HepG2 (cell line): ENCODE data around the gene MMD2. TPM values are rescaled to one million over a fixed set of nuclear protein-coding genes. Genes with fewer than 3 reads are reported as not detected.

Source experiments
- ATAC-seq: fragments of 200-7000 bp; cut with Tn5 transposase; 3 replicates; pipeline ENCODE4 v1.9.1; 2020; ENCODE audit warnings: mild to moderate bottlenecking, moderate library complexity
- BruUV-seq: library from RNA; stranded (reverse); fragments of 400-500 nt; replicated peaks from 2 replicates; lab custom pipeline; 2021; lab: Mats Ljungman, UMichigan
- CTCF ChIA-PET: fragments of 300-600 bp; formaldehyde crosslinking; extraction: SDS; loops from one replicate; lab custom pipeline; 2021; ENCODE audit warnings: low total read pairs, inconsistent platforms, low intra/inter-chr PET ratio; lab: Yijun Ruan, JAX
- POLR2A ChIA-PET: fragments of 350-600 bp; sonication (Branson Sonifier 250); formaldehyde crosslinking; loops from one replicate; lab custom pipeline; 2020; ENCODE audit warnings: antibody characterized with exemption, inconsistent platforms; lab: Yijun Ruan, JAX
- DNase-seq: peaks from one replicate; pipeline ENCODE4 v3.0.0-alpha.2; 2015; ENCODE audit warnings: low spot score
- FAIRE-seq: peaks from 3 replicates; lab custom pipeline; 2011; peaks lifted over from hg19 to GRCh38; lab: Jason Lieb, UNC
- H2AFZ ChIP-seq: one replicate; pipeline ENCODE4 v1.6.1; 2011; ENCODE audit warnings: low read length, inconsistent platforms
- H3K27ac ChIP-seq: fragments of 300-600 bp; 3 replicates; pipeline ENCODE4 v1.8.0; 2011; ENCODE audit warnings: mixed run types, mild to moderate bottlenecking, mixed read lengths, low read length, inconsistent platforms; ENCODE audit not compliant: insufficient read depth; ENCODE audit errors: extremely low read length
- H3K27me3 ChIP-seq, 2 experiments: fragments of 200-600 bp in 1 of 2; 2 replicates in 1 of 2; 3 replicates in 1 of 2; pipeline versions ENCODE4 v1.6.0 to v1.8.0; 2011; ENCODE audit warnings: low read length in 2 of 2, mild to moderate bottlenecking in 2 of 2, moderate library complexity in 2 of 2, inconsistent platforms in 1 of 2; ENCODE audit not compliant: insufficient read depth in 2 of 2, control insufficient read depth in 1 of 2
- H3K36me3 ChIP-seq, 2 experiments: fragments of 200-600 bp in 1 of 2; replicated peaks in 1 of 2; 2 replicates in 1 of 2; 3 replicates in 1 of 2; pipeline versions ENCODE4 v1.5.1 to v1.8.0; 2011; ENCODE audit warnings: low read length in 2 of 2, inconsistent platforms in 1 of 2; ENCODE audit not compliant: insufficient read depth in 2 of 2, control insufficient read depth in 1 of 2
- H3K4me1 ChIP-seq: 2 replicates; pipeline ENCODE4 v1.5.1; 2012; ENCODE audit warnings: low read length, inconsistent platforms; ENCODE audit not compliant: insufficient read depth
- H3K4me2 ChIP-seq: 2 replicates; pipeline ENCODE4 v1.6.0; 2011; ENCODE audit warnings: low read depth, low read length, inconsistent platforms
- H3K4me3 ChIP-seq, 3 experiments: fragments of 200-600 bp in 1 of 3; sonication (generic), shearing (Covaris generic) in 1 of 3; replicated peaks in 1 of 3; 2 replicates each; pipeline ENCODE4 v1.5.1; 2011 to 2016; ENCODE audit warnings: low read length in 3 of 3, inconsistent platforms in 2 of 3, low read depth in 2 of 3, mild to moderate bottlenecking in 2 of 3, control low read depth in 1 of 3, mixed read lengths in 1 of 3; ENCODE audit not compliant: insufficient read depth in 1 of 3
- H3K79me2 ChIP-seq: one replicate; pipeline ENCODE4 v1.6.1; 2011; ENCODE audit warnings: low read length, inconsistent platforms; ENCODE audit not compliant: insufficient read depth
- H3K9ac ChIP-seq: 2 replicates; pipeline ENCODE4 v1.6.0; 2011; ENCODE audit warnings: mild to moderate bottlenecking, low read depth, low read length, inconsistent platforms; ENCODE audit not compliant: insufficient read depth
- H3K9me3 ChIP-seq: 2 replicates; pipeline ENCODE4 v1.5.1; 2012; ENCODE audit warnings: mild to moderate bottlenecking, low read length
- H4K20me1 ChIP-seq: 2 replicates; pipeline ENCODE4 v1.6.0; 2011; ENCODE audit warnings: inconsistent platforms, mild to moderate bottlenecking, low read length, moderate library complexity; ENCODE audit not compliant: insufficient read depth
- GFI1 ChIP-seq: sonication (generic); formaldehyde crosslinking; IDR thresholded peaks from 2 replicates; pipeline ENCODE4 v1.5.0; 2020; ENCODE audit warnings: missing genetic modification reagents, mild to moderate bottlenecking, borderline replicate concordance
- HOXA5 ChIP-seq: sonication (generic); formaldehyde crosslinking; IDR thresholded peaks from 2 replicates; pipeline ENCODE4 v1.4.0; 2020; ENCODE audit warnings: missing genetic modification reagents
- MTF1 ChIP-seq: sonication (generic); formaldehyde crosslinking; IDR thresholded peaks from 2 replicates; pipeline ENCODE4 v1.5.0; 2020; ENCODE audit warnings: missing genetic modification reagents
- NFRKB ChIP-seq: fragments of 450-650 bp; IDR thresholded peaks from 2 replicates; pipeline ENCODE4 v1.6.1; 2017
- SRSF9 ChIP-seq: fragments of 200-400 bp; formaldehyde crosslinking; IDR thresholded peaks from 2 replicates; pipeline ENCODE4 v1.6.1; 2018; ENCODE audit warnings: borderline replicate concordance, mild to moderate bottlenecking, low read depth, low read length; ENCODE audit not compliant: insufficient read depth, poor library complexity, severe bottlenecking
- TARDBP ChIP-seq: sonication (generic); formaldehyde crosslinking; IDR thresholded peaks from 2 replicates; pipeline ENCODE4 v1.8.0; 2022; ENCODE audit warnings: mild to moderate bottlenecking, missing genetic modification reagents
- ZMYM3 ChIP-seq: sonication (generic); formaldehyde crosslinking; IDR thresholded peaks from 2 replicates; pipeline ENCODE4 v1.5.1; 2020; ENCODE audit warnings: mild to moderate bottlenecking, missing genetic modification reagents
- ZNF251 ChIP-seq: sonication (generic); formaldehyde crosslinking; IDR thresholded peaks from 2 replicates; pipeline ENCODE4 v1.9.0; 2021; ENCODE audit warnings: mild to moderate bottlenecking, missing genetic modification reagents
- ZNF337 ChIP-seq: sonication (generic); formaldehyde crosslinking; IDR thresholded peaks from 2 replicates; pipeline ENCODE4 v1.5.1; 2020; ENCODE audit warnings: missing genetic modification reagents, low read depth, mild to moderate bottlenecking, borderline replicate concordance
- WGBS: methylation state at CpG from one replicate; pipeline ENCODE4 v1.1.6; 2017; ENCODE audit warnings: low lambda C conversion rate; 5-methylcytosine and 5-hydroxymethylcytosine counted together
- in situ Hi-C: cut with HindIII; loops from 2 replicates; pipeline ENCODE4 v1.10.0; 2017; ENCODE audit warnings: low pct_unique_long_range_greater_than_20kb; ENCODE audit not compliant: extremely low pct_ligation_motif_present
- intact Hi-C: fragments of 100-400 bp; cut with micrococcal nuclease; formaldehyde crosslinking; loops from one replicate; pipeline ENCODE4 v1.10.0; 2022; ENCODE audit not compliant: unreplicated experiment
- polyA plus RNA-seq, 8 experiments: library from polyadenylated mRNA; depleted of rRNA in 3 of 8; stranded (reverse) in 7 of 8; unstranded in 1 of 8; fragments of >200 nt; fragmentation: Illumina TruSeq in 4 of 8; extraction: Trizol in 4 of 8; gene quantifications; 2 replicates each; pipeline versions ENCODE4 v1.2.1 to v1.2.3, GENCODE V29; 2011 to 2016; ENCODE audit warnings: low read depth in 4 of 8, missing spikeins in 1 of 8, mixed read lengths in 1 of 8; ENCODE audit not compliant: insufficient read depth in 1 of 8
- total RNA-seq, 5 experiments: library from RNA; depleted of rRNA; stranded (reverse); fragments of >200 nt; fragmentation: Illumina TruSeq; extraction: Trizol; gene quantifications; 2 replicates each; pipeline ENCODE4 v1.2.3, GENCODE V29; 2016; ENCODE audit warnings: low read depth in 1 of 5
- TF ChIP-seq, protein P1 (sequence below): sonication (generic); formaldehyde crosslinking; IDR thresholded peaks from 2 replicates; pipeline ENCODE4 v1.4.0; 2020; ENCODE audit warnings: mild to moderate bottlenecking, low read depth, missing genetic modification reagents
- TF ChIP-seq, protein P2 (sequence below): sonication (generic); formaldehyde crosslinking; IDR thresholded peaks from 2 replicates; pipeline ENCODE4 v1.9.0; 2021; ENCODE audit warnings: missing genetic modification reagents, mild to moderate bottlenecking, borderline replicate concordance
- TF ChIP-seq, protein P3 (sequence below): sonication (generic); formaldehyde crosslinking; IDR thresholded peaks from 2 replicates; pipeline ENCODE4 v1.4.0; 2020; ENCODE audit warnings: missing genetic modification reagents
- TF ChIP-seq, protein P4 (sequence below): sonication (generic); formaldehyde crosslinking; IDR thresholded peaks from 2 replicates; pipeline ENCODE4 v1.8.1; 2023; ENCODE audit warnings: mild to moderate bottlenecking, missing genetic modification reagents, borderline replicate concordance

MMD2 gene
- total and polyA plus RNA-seq, 2 of the 13 experiments (the other 11 are each of a cell fraction or from before 2014, with no cell fraction given), result not detected

DNA sequence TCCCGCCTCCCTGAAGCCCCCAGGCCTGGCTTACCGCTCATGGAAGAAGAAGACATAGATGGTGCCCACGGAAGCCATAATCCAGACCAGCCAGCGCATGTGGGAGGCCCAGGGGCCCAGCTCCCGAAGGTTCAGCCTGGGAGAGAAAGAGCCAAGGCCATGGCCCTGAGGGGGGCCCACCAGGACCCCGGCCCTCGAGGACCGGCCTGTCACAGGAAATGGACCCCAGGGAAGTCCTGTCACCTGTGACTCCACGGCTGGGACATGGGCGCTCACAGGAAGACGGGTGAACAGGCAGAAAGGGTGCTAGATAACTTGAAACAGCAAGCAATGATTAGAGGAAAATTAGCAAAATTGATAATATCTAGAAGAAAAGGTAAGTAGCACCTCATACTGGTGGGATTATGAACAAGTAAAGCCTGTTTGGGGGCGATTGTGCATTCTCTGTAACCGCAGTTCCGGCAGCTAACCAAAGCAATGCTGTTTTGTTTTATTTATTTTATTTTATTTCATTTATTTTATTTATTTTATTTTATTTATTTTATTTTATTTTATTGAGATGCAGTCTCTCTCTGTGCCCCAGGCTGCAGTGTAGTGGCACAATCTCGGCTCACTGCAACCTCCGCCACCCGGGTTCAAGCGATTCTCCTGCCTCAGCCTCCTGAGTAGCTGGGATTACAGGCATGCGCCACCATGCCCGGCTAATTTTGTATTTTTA lies 47.7 kb downstream of the MMD2 start:
- no peak for FAIRE-seq
- Histone ChIP-seq H3K9ac (no peak overlapping the region), H4K20me1 (no peaks in the 10 kb centered on the region), H3K4me2 (no peak overlapping the region), H3K36me3 (no peaks in the 10 kb centered on the region), H3K4me1 (peaks cover 8% of the 10 kb centered on the region; the same call in 1 of the 2 replicates), H3K27me3 (peaks cover 0 to 7% of the 10 kb centered on the region in 2 experiments; a peak in 1 of 5 replicates), H3K4me3 (no peak overlapping the region), H2AFZ (no peak overlapping the region), H3K79me2 (no peaks in the 10 kb centered on the region), H3K27ac (no peak overlapping the region), H3K9me3 (no peaks in the 10 kb centered on the region)
- CTCF ChIA-PET, result no interaction called here
- intact Hi-C loops (no loop called here), in situ Hi-C loops (no loop called here)
- ATAC-seq, result no peak
- TF ChIP-seq MTF1 (CRISPR knock-in tag) (no peak), GFI1 (CRISPR knock-in tag) (no peak), ZMYM3 (CRISPR knock-in tag) (no peak), NFRKB (no peak), ZNF251 (CRISPR knock-in tag) (no peak)
- POLR2A ChIA-PET, result no interaction called here
- 56% methylated on average over 18 of the region's 20 CpGs for WGBS
- no peak for DNase-seq
- no TSS peak for BruUV-seq

DNA sequence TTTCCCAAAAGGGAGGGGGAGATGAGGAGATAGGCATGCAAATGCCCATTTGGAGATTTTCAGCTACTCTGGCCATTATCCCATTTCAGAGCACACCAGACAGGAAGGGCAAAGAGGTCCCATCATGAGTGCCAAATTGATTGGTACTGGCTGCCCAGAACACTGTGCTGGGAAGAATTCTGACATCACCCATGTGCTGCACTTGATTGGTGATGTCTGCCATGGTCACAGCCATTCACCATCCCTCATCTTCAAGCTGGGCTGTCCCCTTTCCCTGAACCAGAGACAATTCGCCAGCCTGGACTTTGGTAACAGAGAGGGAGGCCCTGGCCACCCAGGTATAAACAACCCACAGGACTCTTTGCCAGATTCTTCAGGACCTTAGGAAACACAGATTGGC lies 52.3 kb downstream of the MMD2 start:
- no peak overlapping the region for H3K4me2 ChIP-seq
- no TSS peak for BruUV-seq
- CTCF ChIA-PET, result no interaction called here
- FAIRE-seq (no peak), DNase-seq (no peak), ATAC-seq (no peak; the same call in 2 of the 3 replicates)
- H3K9me3 ChIP-seq, result no peaks in the 10 kb centered on the region
- no peak overlapping the region for H3K9ac ChIP-seq
- no peaks in the 10 kb centered on the region for H3K4me1 ChIP-seq
- H2AFZ ChIP-seq, result no peak overlapping the region
- H3K27ac ChIP-seq, result no peak overlapping the region
- no CpG with 5 or more reads among the region's 1 CpG for WGBS
- H3K4me3 ChIP-seq, result no peak overlapping the region
- no peaks in the 10 kb centered on the region for H3K36me3 ChIP-seq
- intact Hi-C loops (no loop called here), in situ Hi-C loops (no loop called here)
- no peaks in the 10 kb centered on the region for H3K79me2 ChIP-seq
- peaks cover 0 to 19% of the 10 kb centered on the region in 2 experiments; a peak in 1 of 5 replicates for H3K27me3 ChIP-seq
- POLR2A ChIA-PET, result no interaction called here
- H4K20me1 ChIP-seq, result no peaks in the 10 kb centered on the region
- TF ChIP-seq HOXA5 (CRISPR knock-in tag), result no peak
- TF ChIP-seq, protein P1, sequence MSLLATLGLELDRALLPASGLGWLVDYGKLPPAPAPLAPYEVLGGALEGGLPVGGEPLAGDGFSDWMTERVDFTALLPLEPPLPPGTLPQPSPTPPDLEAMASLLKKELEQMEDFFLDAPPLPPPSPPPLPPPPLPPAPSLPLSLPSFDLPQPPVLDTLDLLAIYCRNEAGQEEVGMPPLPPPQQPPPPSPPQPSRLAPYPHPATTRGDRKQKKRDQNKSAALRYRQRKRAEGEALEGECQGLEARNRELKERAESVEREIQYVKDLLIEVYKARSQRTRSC, result no peak
- TF ChIP-seq, protein P2, sequence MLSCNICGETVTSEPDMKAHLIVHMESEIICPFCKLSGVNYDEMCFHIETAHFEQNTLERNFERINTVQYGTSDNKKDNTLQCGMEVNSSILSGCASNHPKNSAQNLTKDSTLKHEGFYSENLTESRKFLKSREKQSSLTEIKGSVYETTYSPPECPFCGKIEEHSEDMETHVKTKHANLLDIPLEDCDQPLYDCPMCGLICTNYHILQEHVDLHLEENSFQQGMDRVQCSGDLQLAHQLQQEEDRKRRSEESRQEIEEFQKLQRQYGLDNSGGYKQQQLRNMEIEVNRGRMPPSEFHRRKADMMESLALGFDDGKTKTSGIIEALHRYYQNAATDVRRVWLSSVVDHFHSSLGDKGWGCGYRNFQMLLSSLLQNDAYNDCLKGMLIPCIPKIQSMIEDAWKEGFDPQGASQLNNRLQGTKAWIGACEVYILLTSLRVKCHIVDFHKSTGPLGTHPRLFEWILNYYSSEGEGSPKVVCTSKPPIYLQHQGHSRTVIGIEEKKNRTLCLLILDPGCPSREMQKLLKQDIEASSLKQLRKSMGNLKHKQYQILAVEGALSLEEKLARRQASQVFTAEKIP (CRISPR knock-in tag), result no peak
- no peak for TF ChIP-seq ZNF337 (CRISPR knock-in tag)
- TF ChIP-seq, protein P3, sequence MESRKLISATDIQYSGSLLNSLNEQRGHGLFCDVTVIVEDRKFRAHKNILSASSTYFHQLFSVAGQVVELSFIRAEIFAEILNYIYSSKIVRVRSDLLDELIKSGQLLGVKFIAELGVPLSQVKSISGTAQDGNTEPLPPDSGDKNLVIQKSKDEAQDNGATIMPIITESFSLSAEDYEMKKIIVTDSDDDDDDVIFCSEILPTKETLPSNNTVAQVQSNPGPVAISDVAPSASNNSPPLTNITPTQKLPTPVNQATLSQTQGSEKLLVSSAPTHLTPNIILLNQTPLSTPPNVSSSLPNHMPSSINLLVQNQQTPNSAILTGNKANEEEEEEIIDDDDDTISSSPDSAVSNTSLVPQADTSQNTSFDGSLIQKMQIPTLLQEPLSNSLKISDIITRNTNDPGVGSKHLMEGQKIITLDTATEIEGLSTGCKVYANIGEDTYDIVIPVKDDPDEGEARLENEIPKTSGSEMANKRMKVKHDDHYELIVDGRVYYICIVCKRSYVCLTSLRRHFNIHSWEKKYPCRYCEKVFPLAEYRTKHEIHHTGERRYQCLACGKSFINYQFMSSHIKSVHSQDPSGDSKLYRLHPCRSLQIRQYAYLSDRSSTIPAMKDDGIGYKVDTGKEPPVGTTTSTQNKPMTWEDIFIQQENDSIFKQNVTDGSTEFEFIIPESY (CRISPR knock-in tag), result no peak
- no peak for TF ChIP-seq TARDBP (CRISPR knock-in tag)
- TF ChIP-seq SRSF9, result no peak
- TF ChIP-seq, protein P4, sequence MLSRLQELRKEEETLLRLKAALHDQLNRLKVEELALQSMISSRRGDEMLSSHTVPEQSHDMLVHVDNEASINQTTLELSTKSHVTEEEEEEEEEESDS (CRISPR knock-in tag), result no peak
